Heart left ventricle (tissue), 16 donors: ENCODE data around the gene USP50. TPM values are rescaled to one million over a fixed set of nuclear protein-coding genes. Genes with fewer than 3 reads are reported as not detected.

Experiments used
- ATAC-seq, 4 donors: fragments of 200-7000 bp; cut with Tn5 transposase; one replicate each; pipeline ENCODE4 v1.9.1; 2020 to 2022; ENCODE audit warnings: moderate library complexity in 4 of 4, mild to moderate bottlenecking in 3 of 4, moderate number of reproducible peaks in 1 of 4
- DNase-seq, 5 donors: peaks; one replicate each; pipeline ENCODE4 v3.0.0-alpha.2; 2020
- H3K27ac ChIP-seq, 12 donors: fragments of 200-600 bp; sonication (generic) in 4 of 12; one replicate each; pipeline versions ENCODE4 v1.5.0 to v1.8.0; 2016 to 2022; ENCODE audit warnings: mild to moderate bottlenecking in 2 of 12
- H3K27me3 ChIP-seq, 9 donors: fragments of 200-600 bp; sonication (generic) in 2 of 9; one replicate each; pipeline versions ENCODE4 v1.5.1 to v1.8.0; 2016 to 2022; ENCODE audit warnings: mild to moderate bottlenecking in 3 of 9
- H3K36me3 ChIP-seq, 9 donors: fragments of 200-600 bp; sonication (generic) in 2 of 9; one replicate each; pipeline versions ENCODE4 v1.5.0 to v1.8.0; 2018 to 2022; ENCODE audit warnings: mild to moderate bottlenecking in 2 of 9
- H3K4me1 ChIP-seq, 12 donors: fragments of 200-600 bp; sonication (generic) in 4 of 12; one replicate each; pipeline versions ENCODE4 v1.5.0 to v1.8.0; 2016 to 2022; ENCODE audit warnings: mild to moderate bottlenecking in 3 of 12
- H3K4me3 ChIP-seq, 12 donors: fragments of 200-600 bp; sonication (generic) in 4 of 12; one replicate each; pipeline versions ENCODE4 v1.5.0 to v1.8.0; 2017 to 2022; ENCODE audit warnings: mild to moderate bottlenecking in 9 of 12, moderate library complexity in 4 of 12
- H3K9me3 ChIP-seq, 12 donors: fragments of 200-600 bp; sonication (generic) in 4 of 12; one replicate each; pipeline versions ENCODE4 v1.5.0 to v1.8.0; 2016 to 2022; ENCODE audit warnings: mild to moderate bottlenecking in 1 of 12
- POLR2A ChIP-seq, 2 donors: fragments of 450-650 bp; IDR thresholded peaks; one replicate each; pipeline ENCODE4 v1.6.1; 2017; ENCODE audit warnings: antibody characterized with exemption in 2 of 2, mild to moderate bottlenecking in 2 of 2, moderate library complexity in 2 of 2
- WGBS, 4 donors: extraction: QIAGEN DNeasy Blood & Tissue Kit in 2 of 4; methylation state at CpG; one replicate each; pipeline versions ENCODE4 v1.1.5 to v1.1.7; 2013 to 2018; 5-methylcytosine and 5-hydroxymethylcytosine counted together
- intact Hi-C, 10 donors: fragments of 100-400 bp; cut with DNase I; formaldehyde crosslinking; loops; one replicate each; pipeline versions ENCODE4 v1.11.1 to v1.14.2; 2022
- polyA plus RNA-seq, 2 donors: library from polyadenylated mRNA; stranded (reverse); fragments of 200-250 nt; gene quantifications; one replicate each; pipeline ENCODE4 v1.2.3, GENCODE V29; 2013
- total RNA-seq, 9 donors: library from RNA; depleted of rRNA in 2 of 9; stranded (reverse); fragments of >200 nt in 2 of 9; fragmentation: NEBNext Ultra II Directional in 3 of 9; extraction: Animal tissue kit (Norgen Biotek cat#: 25700) in 3 of 9; gene quantifications; one replicate each; pipeline versions ENCODE4 v1.1.0 to v1.2.4, GENCODE V29; 2016 to 2023
- TF ChIP-seq, protein P1 (sequence below), 12 donors: fragments of 200-600 bp; sonication (generic) in 4 of 12; IDR thresholded peaks; one replicate each; pipeline versions ENCODE4 v1.5.0 to v1.8.0; 2018 to 2022; ENCODE audit warnings: antibody characterized with exemption in 12 of 12, mild to moderate bottlenecking in 5 of 12
- donor health status: ischemic (EF 13 %, LVEDD 7.1; RV severe dilation, severe dysfunction).
- donor health status: healthy with polysubstance abuse.
- donor health status: DM: no; HTN: yes; CAD: no.
- donor health status: DM: no; HTN: no; CAD: no.
- donor health status: ischemic (EF 25% LVEDD 6.9; RV normal size, moderate dysfunction).
- donor health status: ischemic (EF 25% LVEDD 5.7; RV mildly dilated, moderate dysfunction).
- donor health status: healthy.
- donor health status: DM: yes; HTN: yes; CAD: no.
- donor health status: ischemic (EF 35%, LVEDD 5.7; RV mildly dilated, moderate dysfunction).
- donor health status: nonischemic (EF 11% LVEDD 7.7; RV severe dilation, severe dysfunction).
- donor health status: DM: yes; HTN: yes; CAD: no.
- donor health status: PGD.
- donor health status: ischemic (EF 29% LVEDD 5.4; RV normal size, mild dysfunction).
- donor health status: nonischemic (EF 23%, LVEDD 6.1; RV moderate dilation, normal function).

Gene USP50
- total and polyA plus RNA-seq, 11 donors, result 0.50 to 2.2 (median 0.93) TPM; not detected in 5

DNA sequence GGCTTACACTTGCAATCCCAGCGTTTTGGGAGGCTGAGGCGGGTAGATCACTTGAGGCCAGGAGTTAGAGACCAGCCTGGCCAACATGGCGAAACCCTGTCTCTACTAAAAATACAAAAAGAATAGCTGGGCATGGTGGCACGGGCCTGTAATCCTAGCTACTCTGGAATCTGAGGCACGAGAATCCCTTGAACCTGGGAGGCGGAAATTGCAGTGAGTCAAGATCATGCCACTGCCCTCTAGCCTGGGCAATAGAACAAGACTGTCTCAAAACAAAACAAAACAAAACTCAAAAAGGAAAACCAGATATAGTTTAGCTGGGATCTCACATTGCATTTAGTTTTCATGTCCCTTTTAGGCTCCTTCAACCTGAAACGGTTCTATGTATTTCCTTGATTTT lies 2.9 kb upstream of the USP50 start:
- TF ChIP-seq, protein P1, sequence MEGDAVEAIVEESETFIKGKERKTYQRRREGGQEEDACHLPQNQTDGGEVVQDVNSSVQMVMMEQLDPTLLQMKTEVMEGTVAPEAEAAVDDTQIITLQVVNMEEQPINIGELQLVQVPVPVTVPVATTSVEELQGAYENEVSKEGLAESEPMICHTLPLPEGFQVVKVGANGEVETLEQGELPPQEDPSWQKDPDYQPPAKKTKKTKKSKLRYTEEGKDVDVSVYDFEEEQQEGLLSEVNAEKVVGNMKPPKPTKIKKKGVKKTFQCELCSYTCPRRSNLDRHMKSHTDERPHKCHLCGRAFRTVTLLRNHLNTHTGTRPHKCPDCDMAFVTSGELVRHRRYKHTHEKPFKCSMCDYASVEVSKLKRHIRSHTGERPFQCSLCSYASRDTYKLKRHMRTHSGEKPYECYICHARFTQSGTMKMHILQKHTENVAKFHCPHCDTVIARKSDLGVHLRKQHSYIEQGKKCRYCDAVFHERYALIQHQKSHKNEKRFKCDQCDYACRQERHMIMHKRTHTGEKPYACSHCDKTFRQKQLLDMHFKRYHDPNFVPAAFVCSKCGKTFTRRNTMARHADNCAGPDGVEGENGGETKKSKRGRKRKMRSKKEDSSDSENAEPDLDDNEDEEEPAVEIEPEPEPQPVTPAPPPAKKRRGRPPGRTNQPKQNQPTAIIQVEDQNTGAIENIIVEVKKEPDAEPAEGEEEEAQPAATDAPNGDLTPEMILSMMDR (IDR thresholded peaks at IDR 0.05), result no peak
- TF ChIP-seq POLR2A (IDR thresholded peaks at IDR 0.05), result no peak
- H3K36me3 ChIP-seq, result no peaks in the 10 kb centered on the region
- no peak for DNase-seq
- intact Hi-C loops, result no loop called here
- H3K4me1 ChIP-seq, result no peaks in the 10 kb centered on the region
- ATAC-seq, result no peak
- no peak overlapping the region for H3K4me3 ChIP-seq
- H3K27ac ChIP-seq, result no peak overlapping the region
- 83 to 90% (median 87%) methylated on average over 7 of the region's 7 CpGs for WGBS, 4 donors
- no peaks in the 10 kb centered on the region for H3K27me3 ChIP-seq
- H3K9me3 ChIP-seq, result no peaks in the 10 kb centered on the region

DNA sequence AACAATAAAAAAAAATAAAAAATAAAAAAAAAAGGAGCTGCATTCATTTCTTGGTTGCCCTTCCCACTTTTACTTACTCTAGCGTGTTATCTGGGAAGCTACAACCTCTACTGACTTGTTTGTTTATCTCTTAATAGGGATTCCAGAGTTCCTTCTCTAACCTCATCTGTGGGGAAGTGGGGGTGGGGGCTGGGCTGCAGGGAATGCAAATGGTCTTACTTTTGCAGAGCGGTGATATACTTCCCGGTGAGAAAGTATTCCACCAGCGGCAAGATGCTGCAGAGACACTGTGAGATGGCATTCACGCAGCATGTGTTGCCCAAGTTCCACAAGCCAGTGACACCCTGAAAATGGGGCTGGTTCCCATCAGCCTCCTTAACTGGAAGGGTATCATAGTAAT lies 2.1 kb downstream of the USP50 start:
- TF ChIP-seq POLR2A (IDR thresholded peaks at IDR 0.05), result no peak
- TF ChIP-seq, protein P1 (IDR thresholded peaks at IDR 0.05), result no peak
- Histone ChIP-seq H3K27ac (no peak overlapping the region), H3K36me3 (no peaks in the 10 kb centered on the region), H3K27me3 (no peaks in the 10 kb centered on the region), H3K4me1 (no peaks in the 10 kb centered on the region), H3K4me3 (no peak overlapping the region), H3K9me3 (no peaks in the 10 kb centered on the region)
- 45 to 73% (median 53%) methylated on average over 5 of the region's 5 CpGs for WGBS, 4 donors
- ATAC-seq, result no peak
- intact Hi-C loops, result no loop called here
- DNase-seq, result no peak

DNA sequence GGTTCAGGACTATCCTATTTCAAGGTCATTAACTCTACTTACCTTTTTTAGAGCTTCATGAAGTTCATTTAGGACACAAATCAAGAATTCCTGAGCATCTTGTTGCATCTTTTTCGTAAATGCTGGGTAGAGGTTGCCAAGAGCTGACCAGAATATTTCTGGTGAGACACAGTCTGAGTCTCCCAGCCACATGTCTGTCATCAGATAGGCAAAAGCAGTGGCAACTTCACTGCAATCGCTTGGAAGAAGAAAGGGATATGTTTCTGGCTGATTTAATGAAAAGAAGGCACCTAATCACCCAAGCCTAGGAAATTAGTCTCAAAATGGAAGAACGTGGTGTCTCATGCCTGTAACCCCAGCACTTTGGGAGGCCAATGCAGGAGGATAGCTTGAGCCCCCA lies 2.9 kb downstream of the USP50 start:
- 82 to 90% (median 90%) methylated on average over 3 of the region's 3 CpGs for WGBS, 4 donors
- no peak overlapping the region for H3K4me3 ChIP-seq
- H3K4me1 ChIP-seq, result no peaks in the 10 kb centered on the region
- H3K36me3 ChIP-seq, result no peaks in the 10 kb centered on the region
- no peak overlapping the region for H3K27ac ChIP-seq
- intact Hi-C loops, result no loop called here
- ATAC-seq (no peak), DNase-seq (no peak)
- TF ChIP-seq, protein P1 (IDR thresholded peaks at IDR 0.05), result no peak
- no peak for TF ChIP-seq POLR2A (IDR thresholded peaks at IDR 0.05)
- no peaks in the 10 kb centered on the region for H3K27me3 ChIP-seq
- no peaks in the 10 kb centered on the region for H3K9me3 ChIP-seq

DNA sequence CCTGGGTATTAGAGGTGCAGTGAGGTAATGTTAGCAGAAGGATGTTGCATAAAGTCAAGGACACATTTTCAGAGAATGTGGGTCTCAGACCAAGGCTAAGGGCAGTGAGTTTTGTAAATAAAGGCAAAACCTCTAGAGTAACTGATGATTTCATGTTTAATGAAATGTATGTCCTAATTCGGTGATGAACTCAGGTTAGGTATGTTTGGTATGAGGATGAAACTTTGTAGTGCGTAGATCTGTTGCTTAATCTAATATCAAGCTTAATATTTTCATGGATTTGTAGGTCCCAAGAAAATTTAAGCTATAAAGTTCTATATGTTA lies 3.6 kb downstream of the USP50 start:
- intact Hi-C loops, result no loop called here
- TF ChIP-seq, protein P1 (IDR thresholded peaks at IDR 0.05), result no peak
- no peak for TF ChIP-seq POLR2A (IDR thresholded peaks at IDR 0.05)
- ATAC-seq (no peak), DNase-seq (no peak)
- Histone ChIP-seq H3K4me1 (no peaks in the 10 kb centered on the region), H3K9me3 (no peaks in the 10 kb centered on the region), H3K36me3 (no peaks in the 10 kb centered on the region), H3K27me3 (no peaks in the 10 kb centered on the region), H3K4me3 (no peak overlapping the region), H3K27ac (no peak overlapping the region)
- WGBS, 4 donors, result 89 to 95% (median 92%) methylated on average over 2 of the region's 2 CpGs
